Measurements from ENCODE around the gene PELO.

The PELO gene

GRCh38 chr5:52834320-52834719 lies 46.6 kb downstream of the PELO start:
- no peak for DNase-seq

GRCh38 chr5:52837068-52837467 lies 49.4 kb downstream of the PELO start:
- DNase-seq, result no peak

Data from right forelimb (tissue), 1 donor.